HG03103 (cell line): ENCODE results near the gene PIK3R6.

Experiments used
- ATAC-seq: cut with Tn5 transposase; IDR thresholded peaks from one replicate; pipeline ENCODE4 v1.9.1; 2021; ENCODE audit warnings: low read depth; ENCODE audit not compliant: unreplicated experiment

PIK3R6 gene

DNA sequence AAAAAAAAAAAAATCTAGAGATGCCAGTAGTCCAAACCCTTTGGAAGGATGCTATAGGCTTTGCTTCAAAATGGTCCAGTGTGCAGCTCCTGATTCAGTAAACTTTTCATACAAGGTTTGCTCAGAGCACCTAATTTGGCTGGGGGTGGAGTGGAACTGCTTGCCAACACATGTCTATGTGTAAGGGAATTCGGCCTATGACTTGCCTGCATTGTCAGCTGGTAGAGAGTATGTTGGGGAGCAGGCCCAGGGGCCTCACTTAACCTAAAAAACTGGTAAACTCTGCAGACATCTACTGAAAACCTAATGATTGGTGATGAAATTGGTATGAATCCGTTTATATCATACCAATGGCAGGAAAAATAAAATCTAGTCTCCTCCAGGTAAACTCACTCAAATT, 66.8 kb downstream of the PIK3R6 start:
- ATAC-seq = no peak

DNA sequence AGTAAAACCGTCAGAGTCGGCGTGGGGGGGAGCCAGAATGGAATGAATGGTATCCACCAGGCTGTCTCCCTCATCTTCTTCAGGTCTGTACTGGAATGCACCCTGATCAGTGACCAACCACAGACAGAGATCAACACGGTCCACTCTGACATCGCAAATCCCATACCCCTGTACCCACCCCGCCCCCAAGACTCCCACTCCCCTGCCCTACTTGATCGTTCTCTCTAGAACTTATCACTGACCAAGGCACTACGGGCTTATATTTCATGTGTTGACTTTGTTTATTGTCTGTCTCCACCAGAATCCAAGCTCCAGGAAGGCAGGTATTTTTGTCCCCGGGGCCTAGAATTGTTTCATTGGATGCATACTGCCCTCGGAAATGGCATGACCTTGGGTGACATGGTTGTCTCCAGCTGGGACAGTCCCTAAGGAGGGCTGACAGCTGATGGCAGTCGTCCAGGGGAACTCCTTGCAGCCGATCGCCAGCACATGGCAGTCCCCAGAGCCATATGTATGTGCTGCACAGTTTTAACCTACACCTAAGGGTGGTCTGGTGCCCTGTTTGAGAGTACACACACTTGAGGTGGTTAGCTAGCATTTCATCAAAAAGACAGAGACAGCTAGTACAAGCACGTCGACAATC, 67.8 kb downstream of the PIK3R6 start:
- no peak for ATAC-seq

DNA sequence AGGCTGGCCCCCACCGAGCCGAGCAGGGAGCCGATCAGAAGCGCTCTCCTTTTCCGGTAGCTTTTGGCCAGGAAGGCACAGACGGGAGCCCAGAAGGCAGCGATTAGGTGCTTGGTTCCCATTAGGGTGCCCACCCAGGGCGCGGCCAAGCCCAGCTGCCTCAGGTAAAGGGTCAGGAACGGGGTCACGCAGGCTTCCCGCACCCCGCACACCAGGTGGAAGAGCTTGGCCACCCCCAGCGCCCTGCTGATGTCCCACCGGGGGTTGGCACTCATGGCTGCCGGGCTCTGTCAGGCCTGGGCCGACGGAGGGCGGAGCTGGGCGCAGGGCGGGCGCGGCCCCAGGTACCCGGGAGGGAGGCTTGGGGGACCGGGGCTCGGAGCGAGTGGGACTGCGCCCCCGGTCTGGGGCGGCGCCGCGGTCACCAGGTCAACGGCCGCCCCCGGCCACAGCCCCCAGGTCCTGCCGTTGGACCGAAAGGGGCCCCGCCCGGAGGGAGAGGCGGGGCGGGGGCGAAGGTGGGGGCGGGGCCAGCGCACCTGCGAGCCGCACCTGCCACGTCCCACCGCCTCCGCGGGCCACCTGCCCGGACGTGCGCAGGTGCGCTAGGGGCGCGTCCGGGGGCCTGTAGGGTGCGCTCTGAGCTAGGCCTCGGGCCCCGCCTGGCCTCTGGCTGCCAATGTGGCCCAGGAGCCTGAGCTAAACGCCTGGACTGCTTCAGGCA, 68.5 kb downstream of the PIK3R6 start, which contains the start of gene MFSD6L:
Gene MFSD6L, minus strand, starts transcription at position 520 of the 724 bp plus-strand sequence. Its CDS starts 245 bp downstream, at position 275.
- no peak for ATAC-seq

DNA sequence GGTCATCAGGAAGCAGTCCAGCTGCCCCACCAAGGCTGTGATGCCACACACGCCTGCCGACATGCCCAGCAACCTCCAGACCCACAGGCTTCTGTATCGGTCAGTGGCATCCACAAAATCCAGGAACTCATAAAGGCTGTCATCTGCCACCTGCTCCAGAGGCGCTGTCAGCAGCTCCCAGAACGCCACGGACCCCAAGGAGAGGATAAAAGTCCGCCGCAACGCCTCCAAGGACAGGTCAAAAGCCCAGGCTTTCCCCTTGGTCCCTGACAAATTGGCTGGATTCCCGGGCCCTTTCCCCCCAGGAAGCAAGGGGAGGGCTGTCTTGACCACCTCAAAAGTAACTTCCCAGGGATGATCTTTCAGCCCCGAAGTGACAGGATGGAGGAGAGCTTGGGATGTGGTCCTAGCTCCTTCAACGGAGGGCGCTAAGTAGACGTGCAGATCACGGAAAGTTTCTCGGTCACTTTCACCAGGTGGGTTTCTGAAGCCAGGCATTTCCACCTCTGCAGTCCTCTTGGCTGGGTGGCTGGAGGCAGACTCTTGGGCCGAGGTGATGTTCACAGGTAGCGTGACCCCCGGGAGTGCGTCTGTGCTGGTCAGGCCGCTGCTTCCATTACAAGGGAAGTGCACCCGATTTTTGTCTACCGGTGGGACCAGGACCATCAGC, 69.2 kb downstream of the PIK3R6 start:
- ATAC-seq = no peak

DNA sequence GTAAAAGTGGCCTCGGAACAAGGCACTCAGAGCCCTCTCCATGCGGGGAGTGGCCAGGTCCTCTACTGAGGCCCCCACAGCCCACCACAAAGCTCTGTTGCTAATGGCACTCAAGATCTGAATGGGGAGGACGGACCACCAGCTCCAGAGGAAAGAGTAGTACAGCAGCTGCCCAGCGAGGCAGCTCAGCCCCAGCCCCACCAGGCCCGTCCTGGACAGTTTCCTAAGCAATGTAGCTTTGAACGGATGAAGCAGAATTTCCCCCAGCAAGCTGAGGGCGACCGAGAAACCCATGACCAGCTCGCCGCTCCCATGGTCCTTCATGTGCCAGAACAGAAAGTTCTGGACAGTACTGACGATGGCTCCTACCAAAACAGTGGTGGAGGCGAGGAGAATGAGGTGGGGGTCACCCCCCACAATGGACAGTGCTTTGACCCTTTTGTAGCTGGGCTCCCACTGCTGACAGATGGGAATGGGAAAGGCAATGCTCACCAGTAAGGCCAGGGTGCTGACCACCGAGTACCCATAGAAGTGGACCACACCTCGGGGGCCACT, 69.8 kb downstream of the PIK3R6 start:
- no peak for ATAC-seq

DNA sequence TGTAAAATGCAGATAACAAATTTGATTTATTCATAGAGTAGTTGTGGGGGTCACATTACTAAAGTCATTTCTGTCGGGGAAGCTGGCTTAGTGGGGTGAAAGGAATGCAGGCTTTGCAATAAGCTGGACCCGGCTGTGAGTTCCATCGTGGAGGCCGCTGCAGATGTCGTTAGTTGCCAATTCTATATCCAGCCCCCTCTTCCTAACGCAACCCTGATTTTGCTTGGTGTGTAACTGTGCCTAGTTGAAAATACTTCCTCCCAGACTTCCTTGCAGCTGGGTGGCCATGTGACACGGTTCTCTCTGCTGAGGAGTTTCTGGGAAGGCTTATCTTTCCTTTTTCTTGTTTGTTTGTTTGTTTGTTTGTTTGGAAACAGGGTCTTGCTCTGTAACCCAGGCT, 72.8 kb downstream of the PIK3R6 start:
- ATAC-seq = no peak

DNA sequence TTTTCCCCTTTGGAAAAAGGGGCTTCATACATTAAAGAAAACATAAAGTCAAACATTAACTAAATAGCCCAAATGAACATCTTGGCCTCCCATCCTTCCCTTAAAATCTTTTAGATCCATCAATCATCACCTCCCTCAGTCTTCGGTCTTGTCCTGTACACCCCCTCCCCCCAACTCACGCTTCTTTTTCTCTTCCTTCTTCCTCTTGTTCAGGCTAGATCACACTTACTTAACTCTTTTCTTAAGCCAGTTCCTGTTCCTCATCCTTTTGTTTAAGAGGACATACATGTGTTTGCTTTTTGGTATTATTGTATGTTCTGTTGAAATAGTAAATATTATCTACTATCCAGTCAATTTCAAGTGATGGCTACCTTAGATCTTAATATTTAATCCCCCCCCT, 73.8 kb downstream of the PIK3R6 start:
- no peak for ATAC-seq

DNA sequence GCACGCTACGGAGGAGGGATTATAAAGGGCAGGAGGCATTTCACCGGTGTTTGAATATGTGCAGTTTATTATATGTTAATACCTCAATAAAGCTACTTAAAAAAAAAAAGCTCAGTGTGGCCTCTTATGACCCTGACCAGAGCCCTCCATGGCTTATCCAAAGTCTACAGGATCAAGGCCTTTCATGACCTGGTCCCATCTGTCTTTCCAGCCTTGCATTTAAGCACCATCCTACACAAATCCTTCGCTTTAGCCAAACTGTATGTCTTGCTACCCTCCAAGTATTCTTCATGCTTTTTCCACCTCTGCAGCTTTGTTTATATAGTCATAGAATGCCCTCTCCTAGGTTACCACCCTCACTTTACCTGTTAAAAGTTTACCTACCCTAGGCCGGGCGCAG, 74.8 kb downstream of the PIK3R6 start:
- no peak for ATAC-seq

DNA sequence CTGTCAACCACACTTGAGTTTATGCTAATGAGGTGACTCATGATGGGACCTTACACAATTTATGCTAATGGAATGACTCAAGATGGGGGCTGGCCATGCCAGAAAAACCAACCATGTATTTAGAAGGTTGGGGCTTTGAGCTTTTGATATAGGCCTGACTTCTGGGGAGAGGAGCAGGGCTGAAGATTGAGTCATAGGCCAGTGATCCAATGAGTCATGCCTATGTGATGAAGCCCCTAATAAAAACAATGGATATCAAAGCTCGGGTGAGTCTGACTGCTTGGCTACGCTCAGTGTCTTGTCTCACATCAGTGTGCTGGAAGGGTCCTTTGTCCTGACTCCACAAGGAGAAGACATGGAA, 75.6 kb downstream of the PIK3R6 start:
- ATAC-seq = no peak

DNA sequence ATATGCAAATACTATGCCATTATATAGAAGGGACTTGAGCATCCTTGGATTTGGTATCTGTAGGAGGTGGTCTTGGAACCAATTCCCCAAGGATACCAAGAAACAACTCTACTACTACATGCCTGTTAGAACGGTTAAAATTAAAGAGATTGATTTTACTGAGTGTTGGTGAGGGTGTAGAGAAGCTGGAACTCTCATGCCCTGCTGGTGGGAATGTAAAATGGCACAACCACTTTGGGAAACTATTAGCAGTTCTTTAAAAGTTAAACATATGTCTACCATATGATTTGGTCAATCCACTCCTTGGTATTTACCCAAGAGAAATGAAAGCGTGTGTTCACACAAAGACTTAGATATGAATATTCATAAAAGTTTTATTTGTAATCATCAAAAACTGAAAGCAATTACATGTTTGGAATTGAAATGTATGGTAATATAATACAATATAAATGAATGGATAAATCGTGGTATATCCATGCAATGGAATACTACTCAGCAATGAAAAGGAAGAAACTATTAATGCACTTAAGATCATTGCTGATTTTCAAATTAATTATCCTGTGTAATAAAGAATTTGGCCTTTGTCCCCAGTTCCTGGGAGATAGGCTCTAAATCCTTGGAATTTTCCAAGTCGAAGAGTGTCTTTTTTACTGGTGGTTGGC, 76.1 kb downstream of the PIK3R6 start:
- no peak for ATAC-seq

DNA sequence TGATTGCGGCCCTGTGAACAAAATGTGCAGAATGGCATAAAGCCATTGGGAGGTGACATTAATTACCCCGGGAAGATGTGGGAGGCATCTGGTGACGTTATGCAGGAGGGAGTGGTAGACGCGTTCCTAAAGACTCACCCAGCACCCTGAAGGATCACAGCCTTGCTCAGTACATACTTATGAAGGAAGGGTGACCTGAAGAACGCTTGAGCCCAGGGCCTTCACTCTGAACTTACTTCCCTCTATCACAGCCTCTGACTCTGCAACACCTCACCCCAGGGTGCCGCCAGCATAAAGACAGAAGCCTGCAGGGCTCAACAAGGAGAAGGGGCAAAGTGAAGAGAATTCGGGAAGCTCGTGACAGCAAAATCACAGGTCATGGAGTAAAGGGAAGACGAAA, 77.7 kb downstream of the PIK3R6 start:
- no peak for ATAC-seq

DNA sequence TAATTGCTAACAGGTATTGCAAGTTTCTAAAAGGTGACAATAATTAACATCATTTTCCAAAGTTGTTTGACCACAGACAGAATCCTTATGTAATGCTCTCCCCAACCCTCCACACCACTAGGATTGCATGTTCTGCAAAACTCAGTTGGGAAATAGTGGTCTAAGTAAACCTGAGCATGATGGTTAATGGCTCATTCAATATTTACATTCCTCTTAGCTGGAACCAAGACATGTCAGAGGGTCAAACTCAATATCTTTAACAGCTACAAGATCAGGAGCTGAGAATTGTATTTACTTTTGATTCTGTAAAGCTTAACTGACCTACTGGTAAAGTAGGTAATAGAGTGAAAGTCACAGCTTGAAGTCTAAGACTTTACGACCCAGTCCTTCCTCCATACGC, 78.5 kb downstream of the PIK3R6 start:
- no peak for ATAC-seq

DNA sequence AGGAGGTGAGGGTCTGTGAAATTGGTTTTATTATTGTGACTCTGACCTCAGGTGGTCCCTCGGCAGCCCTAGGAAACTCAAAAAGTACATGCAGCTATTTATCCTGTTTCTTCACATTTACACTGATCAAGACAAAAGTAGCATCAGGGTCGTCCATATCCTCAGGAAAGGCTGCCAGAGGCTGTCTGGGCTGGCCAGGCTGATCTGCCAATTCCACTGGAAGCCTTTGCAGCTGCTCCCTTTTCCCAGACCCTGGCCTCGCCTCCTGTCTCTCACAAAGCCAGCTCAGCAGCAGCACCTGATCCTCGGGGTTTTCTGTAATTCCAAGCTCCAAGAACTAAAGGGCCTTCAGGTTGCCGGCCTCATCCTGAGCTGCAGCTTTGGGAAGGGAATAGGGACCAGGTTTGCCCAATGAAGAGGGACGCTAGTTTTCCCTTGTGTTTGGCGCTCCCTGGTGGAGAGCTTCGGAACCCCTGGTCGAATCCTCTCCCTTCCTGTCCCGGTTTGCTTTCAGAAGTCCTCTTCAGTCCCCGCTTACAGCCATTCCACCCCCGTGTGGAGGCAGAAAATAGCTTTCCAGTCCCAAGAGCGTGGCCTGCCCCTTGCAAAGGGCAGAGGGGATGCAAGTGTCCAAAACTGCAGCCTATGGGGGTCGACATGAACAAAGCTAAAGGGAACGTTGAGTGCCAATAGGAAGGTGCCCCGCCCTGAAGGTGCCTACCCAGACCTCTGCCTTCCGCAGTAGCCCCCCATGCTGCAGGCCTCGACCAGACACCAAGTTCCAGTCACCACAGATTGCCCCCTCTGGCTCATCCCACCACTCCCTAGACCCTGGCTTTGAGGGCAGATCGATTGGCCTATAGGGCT, 81.7 kb downstream of the PIK3R6 start:
- ATAC-seq = no peak

DNA sequence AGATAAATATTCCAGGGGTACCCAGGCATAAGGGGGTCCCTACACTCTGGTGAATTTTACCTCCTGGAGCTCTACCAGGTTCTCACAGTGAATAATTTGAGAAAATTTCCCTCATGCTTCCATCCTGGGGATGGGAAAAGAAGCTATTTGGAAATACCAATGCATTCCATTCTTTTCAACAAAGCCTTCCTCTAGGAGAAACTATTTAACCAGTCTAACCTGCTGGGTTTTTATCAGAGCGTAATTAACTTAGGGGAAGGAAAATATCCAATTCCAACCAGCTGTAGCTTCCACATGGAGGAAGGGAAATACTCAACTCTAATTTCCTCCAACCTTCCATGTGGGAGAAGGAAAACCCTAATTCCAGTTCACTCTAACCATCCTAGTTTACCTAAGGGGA, 85.3 kb downstream of the PIK3R6 start:
- no peak for ATAC-seq

DNA sequence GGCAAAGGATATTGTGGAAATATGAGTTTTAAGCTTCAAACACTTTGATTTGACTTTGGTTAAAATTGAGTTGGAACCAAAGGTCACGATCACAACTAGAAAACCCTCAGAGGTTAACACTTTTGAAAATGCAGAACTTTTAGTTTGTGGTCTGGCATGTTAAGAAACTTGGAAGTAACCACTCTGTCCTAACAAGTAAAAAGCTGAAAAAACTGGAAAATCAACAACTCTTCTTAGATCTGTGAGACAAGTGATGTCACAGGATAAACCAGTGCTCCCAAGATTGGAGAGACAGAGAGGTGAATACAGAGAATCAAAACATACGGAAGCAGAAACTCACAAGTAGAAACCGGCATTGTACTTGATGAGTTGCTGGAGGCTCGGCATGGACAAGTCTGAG, 85.7 kb downstream of the PIK3R6 start:
- no peak for ATAC-seq

DNA sequence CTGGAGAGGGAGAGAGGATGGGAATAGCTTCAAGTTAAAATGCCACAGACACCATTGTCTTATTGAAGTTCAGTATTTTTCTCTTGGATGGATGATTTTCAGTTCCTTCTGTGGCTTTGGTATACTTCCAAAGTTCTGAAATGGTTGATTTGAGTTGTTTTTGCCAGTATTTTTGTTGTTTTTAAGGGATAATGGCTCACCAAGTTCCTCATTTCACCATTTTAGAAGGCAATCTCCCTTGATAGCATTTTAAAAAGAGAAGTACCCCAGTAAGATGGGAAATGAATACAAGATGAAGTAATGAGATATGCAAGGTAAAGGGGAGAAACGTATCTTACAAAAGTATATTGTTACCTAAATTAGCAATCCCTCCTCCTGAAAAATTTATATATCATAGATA, 90.6 kb downstream of the PIK3R6 start:
- no peak for ATAC-seq

DNA sequence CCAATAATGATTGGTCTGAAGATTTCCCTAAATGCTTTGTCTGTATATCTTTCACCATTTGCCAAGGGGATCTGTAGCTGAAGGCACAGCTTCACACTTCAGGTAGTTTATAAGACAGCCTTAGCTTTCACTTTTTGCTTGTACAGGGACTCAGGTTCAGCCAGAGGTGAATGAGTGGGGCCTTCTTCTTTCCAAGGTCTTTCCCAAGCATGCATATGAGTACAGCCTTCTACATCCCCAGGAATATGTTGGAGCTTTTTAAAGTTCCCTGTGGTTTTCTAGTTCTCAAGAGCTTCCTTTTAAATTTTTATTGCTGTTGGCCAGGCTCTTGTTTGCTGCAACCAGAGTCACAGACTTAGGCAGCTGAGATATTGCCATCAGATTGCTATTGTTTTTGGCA, 91.2 kb downstream of the PIK3R6 start:
- ATAC-seq = no peak

DNA sequence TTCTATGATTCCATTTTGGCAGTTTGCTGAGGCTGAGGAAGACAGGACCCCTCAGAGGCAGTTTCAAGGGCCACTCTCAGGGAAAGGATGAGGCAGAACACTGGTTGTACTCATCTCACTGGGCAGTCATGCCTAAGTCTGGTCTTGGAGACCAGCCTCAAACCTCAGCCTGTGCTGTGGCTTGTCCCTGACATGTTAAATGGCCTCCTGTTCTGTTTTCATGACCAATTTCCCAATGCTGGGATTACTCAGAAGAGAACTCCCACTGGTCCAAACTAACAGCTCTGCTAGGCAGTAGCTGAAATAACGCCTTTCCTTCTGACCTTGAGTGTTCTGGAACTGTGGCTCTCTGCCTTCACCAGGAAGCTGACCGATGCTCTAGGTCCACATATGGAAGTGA, 100.7 kb downstream of the PIK3R6 start:
- ATAC-seq = no peak

DNA sequence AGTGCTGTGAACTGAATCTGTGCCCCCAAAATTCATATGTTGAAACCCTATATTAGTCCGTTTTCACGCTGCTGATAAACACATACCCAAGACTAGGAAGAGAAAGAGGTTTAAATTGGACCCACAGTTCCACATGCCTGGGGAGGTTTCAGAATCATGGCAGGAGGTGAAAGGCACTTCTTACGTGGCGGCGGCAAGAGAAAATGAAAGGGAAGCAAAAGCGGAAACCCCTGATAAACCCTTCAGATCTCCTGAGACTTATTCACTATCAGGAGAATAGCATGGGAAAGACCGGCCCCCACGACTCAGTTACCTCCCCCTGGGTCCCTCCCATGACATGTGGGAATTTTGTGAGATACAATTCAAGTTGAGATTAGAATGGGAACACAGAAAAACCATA, 105.5 kb downstream of the PIK3R6 start:
- no peak for ATAC-seq

DNA sequence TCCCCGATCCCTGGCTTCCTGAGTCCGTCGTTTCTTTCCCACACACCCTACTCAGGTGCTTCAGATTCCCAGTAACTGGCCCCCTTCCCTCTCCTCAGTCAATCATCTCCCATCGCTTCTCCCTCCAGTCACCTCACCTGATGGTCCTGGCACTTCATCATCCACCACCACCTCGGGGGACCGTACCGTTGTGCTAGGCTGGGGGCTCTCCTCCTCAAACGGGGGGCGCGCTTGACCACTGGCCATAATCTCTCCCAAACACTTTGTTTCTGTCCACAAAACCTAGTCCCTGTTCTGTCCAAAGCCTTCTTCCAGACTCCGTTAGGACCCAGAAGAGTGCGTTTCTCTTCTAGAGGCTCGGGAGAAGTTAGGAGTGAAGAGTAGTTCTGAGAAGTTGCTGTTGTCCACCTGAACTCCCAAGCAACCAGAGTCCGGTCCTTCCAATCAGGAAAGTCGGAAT, 109.3 kb downstream of the PIK3R6 start, which contains the start of gene SPDYE4:
Gene SPDYE4, minus strand, starts transcription at position 410 of the 460 bp plus-strand sequence. Its CDS starts 164 bp downstream, at position 246.
- no peak for ATAC-seq
